Tibial artery (tissue), 4 donors: Measurements from ENCODE around the gene WDR93.
"Not testable (repeated sequence)": the region's sequence is repeated elsewhere in the genome, so short reads cannot be mapped to it uniquely, and the experiment has no call there.

ENCODE experiments used
- DNase-seq, 2 donors: peaks; one replicate each; pipeline ENCODE4 v3.0.0-alpha.2; 2019
- H3K27ac ChIP-seq, 2 donors: fragments of 200-600 bp; sonication (generic) in 1 of 2; 1 replicate in 1 of 2; 2 replicates in 1 of 2; pipeline ENCODE4 v1.5.1; 2018 to 2019; ENCODE audit warnings: mild to moderate bottlenecking in 1 of 2
- H3K27me3 ChIP-seq, 2 donors: fragments of 200-600 bp; sonication (generic) in 1 of 2; one replicate each; pipeline versions ENCODE4 v1.5.1 to v1.6.0; 2016 to 2019
- H3K36me3 ChIP-seq, 3 donors: fragments of 200-600 bp; sonication (generic) in 2 of 3; one replicate each; pipeline ENCODE4 v1.5.1; 2016 to 2019; ENCODE audit warnings: mild to moderate bottlenecking in 2 of 3
- H3K4me1 ChIP-seq, 4 donors: fragments of 200-600 bp; sonication (generic) in 2 of 4; 1 replicate in 3 of 4; 2 replicates in 1 of 4; pipeline ENCODE4 v1.5.1; 2016 to 2019
- H3K4me3 ChIP-seq, 2 donors: fragments of 200-600 bp; sonication (generic) in 1 of 2; 1 replicate in 1 of 2; 2 replicates in 1 of 2; pipeline ENCODE4 v1.5.1; 2018 to 2019; ENCODE audit warnings: mild to moderate bottlenecking in 2 of 2
- H3K9me3 ChIP-seq, 3 donors: fragments of 200-600 bp; sonication (generic) in 1 of 3; one replicate each; pipeline ENCODE4 v1.5.1; 2016 to 2019
- CTCF ChIP-seq, 2 experiments: fragments of 200-600 bp in 1 of 2; fragments of 450-650 bp in 1 of 2; IDR thresholded peaks; one replicate each; pipeline ENCODE4 v1.5.1; 2017 to 2019; ENCODE audit warnings: antibody characterized with exemption in 2 of 2, mild to moderate bottlenecking in 1 of 2, moderate library complexity in 1 of 2
- intact Hi-C: fragments of 100-400 bp; cut with DNase I; formaldehyde crosslinking; loops from one replicate; pipeline ENCODE4 v1.15.0; 2023; ENCODE audit warnings: low total_unique reads

WDR93 gene

GRCh38 chr15:89780601-89781000 lies 90.0 kb downstream of the WDR93 start:
- H3K4me3 ChIP-seq, result no peak overlapping the region
- no peak overlapping the region for H3K27ac ChIP-seq
- intact Hi-C loops, result no loop called here
- H3K36me3 ChIP-seq, result no peaks in the 10 kb centered on the region
- no peak for DNase-seq
- H3K27me3 ChIP-seq, result no peaks in the 10 kb centered on the region
- TF ChIP-seq CTCF (IDR thresholded peaks at IDR 0.05), result no peak
- peaks cover 0 to 28% (median 10%) of the 10 kb centered on the region in 4 donors for H3K4me1 ChIP-seq
- no peaks in the 10 kb centered on the region for H3K9me3 ChIP-seq

- H3K36me3 ChIP-seq, result no peaks in the 10 kb centered on the region
- no peak for TF ChIP-seq CTCF (IDR thresholded peaks at IDR 0.05)
- no peak overlapping the region for H3K27ac ChIP-seq
- no peak for DNase-seq
- H3K4me3 ChIP-seq, result no peak overlapping the region
- H3K27me3 ChIP-seq, result no peaks in the 10 kb centered on the region
- intact Hi-C loops, result no loop called here
- H3K9me3 ChIP-seq, result no peaks in the 10 kb centered on the region
- peaks cover 0 to 23% (median 6%) of the 10 kb centered on the region in 4 donors for H3K4me1 ChIP-seq
Measured at GRCh38 chr15:89781055-89781454, 90.4 kb downstream of the WDR93 start.

GRCh38 chr15:89781891-89782618 lies 91.4 kb downstream of the WDR93 start:
- H3K27me3 ChIP-seq, result no peaks in the 10 kb centered on the region
- DNase-seq, result no peak
- H3K36me3 ChIP-seq, result no peaks in the 10 kb centered on the region
- H3K27ac ChIP-seq, result no peak overlapping the region
- H3K4me1 ChIP-seq, result peaks cover 0 to 13% (median under 1%) of the 10 kb centered on the region in 4 donors
- intact Hi-C loops, result no loop called here
- no peak overlapping the region for H3K4me3 ChIP-seq
- H3K9me3 ChIP-seq, result no peaks in the 10 kb centered on the region
- TF ChIP-seq CTCF (IDR thresholded peaks at IDR 0.05), result no peak

- H3K4me3 ChIP-seq, H3K4me1 ChIP-seq, DNase-seq, H3K27me3 ChIP-seq, H3K9me3 ChIP-seq, H3K27ac ChIP-seq, H3K36me3 ChIP-seq, intact Hi-C loops: not testable (repeated sequence)
Measured at GRCh38 chr15:89782619-89782950, 92.0 kb downstream of the WDR93 start.

GRCh38 chr15:89783111-89783860 lies 92.7 kb downstream of the WDR93 start:
- Histone ChIP-seq H3K27me3 (no peaks in the 10 kb centered on the region), H3K27ac (no peak overlapping the region), H3K4me3 (no peak overlapping the region), H3K4me1 (peaks cover 0 to 9% (median 0%) of the 10 kb centered on the region in 4 donors), H3K9me3 (peaks cover 0 to 5% (median 4%) of the 10 kb centered on the region in 3 donors), H3K36me3 (peaks cover 0 to 5% (median 4%) of the 10 kb centered on the region in 3 donors)
- intact Hi-C loops, result no loop called here
- no peak for TF ChIP-seq CTCF (IDR thresholded peaks at IDR 0.05)
- DNase-seq, result no peak
